Measurements from ENCODE around the gene PPIF. TPM values are rescaled to one million over a fixed set of nuclear protein-coding genes. Genes with fewer than 3 reads are reported as not detected.
"Not testable (repeated sequence)": the region's sequence is repeated elsewhere in the genome, so short reads cannot be mapped to it uniquely, and the experiment has no call there.

The PPIF gene
- total RNA-seq, 1 experiment from 2014 or later = 203 TPM

- CTCF ChIA-PET = no interaction called here
- Histone ChIP-seq H3K4me1 (replicated peaks; ENCODE audit: insufficient read depth) (peaks cover 52% of the 10 kb centered on the region), H3K27me3 (ENCODE audit: insufficient read depth, low read depth) (no peaks in the 10 kb centered on the region), H3K79me2 (ENCODE audit: low read depth) (no peaks in the 10 kb centered on the region), H3F3A (ENCODE audit: insufficient read depth, low read depth) (peaks cover 47% of the 10 kb centered on the region), H3K27ac (peak overlapping the region; percentile 71), H3K4me3 (no peak overlapping the region), H3K9me3 (ENCODE audit: insufficient read depth, low read depth) (no peaks in the 10 kb centered on the region), H4K20me1 (ENCODE audit: insufficient read depth) (no peaks in the 10 kb centered on the region), H3K9me2 (ENCODE audit: insufficient read depth) (no peaks in the 10 kb centered on the region), H3K36me3 (ENCODE audit: low read depth) (no peaks in the 10 kb centered on the region), H3K4me2 (peak overlapping the region; percentile 33), H2AFZ (no peak overlapping the region)
- intact Hi-C loops (cut with micrococcal nuclease; ENCODE audit: unreplicated experiment) = no loop called here
- DNase-seq = peak in 1 of 2 experiments; percentile 50
- POLR2A ChIA-PET (ENCODE audit: unreplicated experiment) = interaction anchor here (0.7 kb wide), 1 partner anchor 770 kb away, joined by 3 read pairs; no protein-coding TSS in a partner anchor
- TF ChIP-seq CTCF (conservative IDR thresholded peaks at IDR 0.05) (no peak), EZH2 (IDR thresholded peaks at IDR 0.05; ENCODE audit: low read depth) (no peak)
- no TSS peak for BruUV-seq (replicated peaks)
Measured at GRCh38 chr10:79329529-79329928, 17.7 kb upstream of the PPIF start.

GRCh38 chr10:79331226-79331625 lies 16.0 kb upstream of the PPIF start:
- peak overlapping the region; percentile 71 for H3K27ac ChIP-seq
- H2AFZ ChIP-seq = no peak overlapping the region
- H3K27me3 ChIP-seq (ENCODE audit: insufficient read depth, low read depth) = no peaks in the 10 kb centered on the region
- peak; percentile 47 to 68 for DNase-seq
- no peak overlapping the region for H3K4me3 ChIP-seq
- no peaks in the 10 kb centered on the region for H4K20me1 ChIP-seq (ENCODE audit: insufficient read depth)
- TF ChIP-seq EZH2 (IDR thresholded peaks at IDR 0.05; ENCODE audit: low read depth) (no peak), CTCF (conservative IDR thresholded peaks at IDR 0.05) (no peak)
- peak overlapping the region; percentile 20; the same call in 1 of the 2 replicates for H3K4me2 ChIP-seq
- intact Hi-C loops (cut with micrococcal nuclease; ENCODE audit: unreplicated experiment) = no loop called here
- H3K4me1 ChIP-seq (replicated peaks; ENCODE audit: insufficient read depth) = peaks cover 52% of the 10 kb centered on the region
- POLR2A ChIA-PET (ENCODE audit: unreplicated experiment) = no interaction called here
- no peaks in the 10 kb centered on the region for H3K9me3 ChIP-seq (ENCODE audit: insufficient read depth, low read depth)
- peaks cover 47% of the 10 kb centered on the region for H3F3A ChIP-seq (ENCODE audit: insufficient read depth, low read depth)
- H3K79me2 ChIP-seq (ENCODE audit: low read depth) = no peaks in the 10 kb centered on the region
- BruUV-seq (replicated peaks) = no TSS peak
- no peaks in the 10 kb centered on the region for H3K9me2 ChIP-seq (ENCODE audit: insufficient read depth)
- H3K36me3 ChIP-seq (ENCODE audit: low read depth) = no peaks in the 10 kb centered on the region
- CTCF ChIA-PET = interaction anchor here (0.5 kb wide), 1 partner anchor 136 kb away, joined by 9 read pairs; no protein-coding TSS in a partner anchor

- no peaks in the 10 kb centered on the region for H3K9me2 ChIP-seq (ENCODE audit: insufficient read depth)
- ChIA-PET POLR2A (ENCODE audit: unreplicated experiment) (no interaction called here), CTCF (interaction anchor here (0.5 kb wide), 1 partner anchor 136 kb away, joined by 9 read pairs; no protein-coding TSS in a partner anchor)
- H3K4me1 ChIP-seq (replicated peaks; ENCODE audit: insufficient read depth) = peaks cover 52% of the 10 kb centered on the region
- DNase-seq = peak in 1 of 2 experiments; percentile 47
- intact Hi-C loops (cut with micrococcal nuclease; ENCODE audit: unreplicated experiment) = no loop called here
- peak overlapping the region; percentile 20; the same call in 1 of the 2 replicates for H3K4me2 ChIP-seq
- no peaks in the 10 kb centered on the region for H3K9me3 ChIP-seq (ENCODE audit: insufficient read depth, low read depth)
- no TSS peak for BruUV-seq (replicated peaks)
- H2AFZ ChIP-seq = no peak overlapping the region
- TF ChIP-seq CTCF (conservative IDR thresholded peaks at IDR 0.05) (no peak), EZH2 (IDR thresholded peaks at IDR 0.05; ENCODE audit: low read depth) (no peak)
- peaks cover 47% of the 10 kb centered on the region for H3F3A ChIP-seq (ENCODE audit: insufficient read depth, low read depth)
- no peaks in the 10 kb centered on the region for H3K36me3 ChIP-seq (ENCODE audit: low read depth)
- H3K27ac ChIP-seq = peak overlapping the region; percentile 71
- H3K27me3 ChIP-seq (ENCODE audit: insufficient read depth, low read depth) = no peaks in the 10 kb centered on the region
- H3K4me3 ChIP-seq = no peak overlapping the region
- no peaks in the 10 kb centered on the region for H3K79me2 ChIP-seq (ENCODE audit: low read depth)
- no peaks in the 10 kb centered on the region for H4K20me1 ChIP-seq (ENCODE audit: insufficient read depth)
Measured at GRCh38 chr10:79331709-79332108, 15.6 kb upstream of the PPIF start.

GRCh38 chr10:79332610-79333315 lies 14.5 kb upstream of the PPIF start:
- intact Hi-C loops (cut with micrococcal nuclease; ENCODE audit: unreplicated experiment); H3K9me3 ChIP-seq (ENCODE audit: insufficient read depth, low read depth); H3K4me3 ChIP-seq; POLR2A ChIA-PET (ENCODE audit: unreplicated experiment); H3K36me3 ChIP-seq (ENCODE audit: low read depth); H2AFZ ChIP-seq; H3K9me2 ChIP-seq (ENCODE audit: insufficient read depth); DNase-seq; H4K20me1 ChIP-seq (ENCODE audit: insufficient read depth); H3K79me2 ChIP-seq (ENCODE audit: low read depth); H3K27me3 ChIP-seq (ENCODE audit: insufficient read depth, low read depth); BruUV-seq (replicated peaks); CTCF ChIA-PET: not testable (repeated sequence)
- Histone ChIP-seq H3K27ac (peak overlapping the region; percentile 92), H3F3A (ENCODE audit: insufficient read depth, low read depth) (peaks cover 41% of the 10 kb centered on the region), H3K4me1 (replicated peaks; ENCODE audit: insufficient read depth) (peaks cover 52% of the 10 kb centered on the region), H3K4me2 (peak overlapping the region; percentile 48; the same call in 1 of the 2 replicates)
